ENCODE data around the gene GALNT2. TPM values are rescaled to one million over a fixed set of nuclear protein-coding genes. Genes with fewer than 3 reads are reported as not detected.

GALNT2 gene
- total and polyA plus RNA-seq, 2 of the 13 experiments (the other 11 are each of a cell fraction or from before 2014, with no cell fraction given): 39.3 to 39.6 TPM

DNA sequence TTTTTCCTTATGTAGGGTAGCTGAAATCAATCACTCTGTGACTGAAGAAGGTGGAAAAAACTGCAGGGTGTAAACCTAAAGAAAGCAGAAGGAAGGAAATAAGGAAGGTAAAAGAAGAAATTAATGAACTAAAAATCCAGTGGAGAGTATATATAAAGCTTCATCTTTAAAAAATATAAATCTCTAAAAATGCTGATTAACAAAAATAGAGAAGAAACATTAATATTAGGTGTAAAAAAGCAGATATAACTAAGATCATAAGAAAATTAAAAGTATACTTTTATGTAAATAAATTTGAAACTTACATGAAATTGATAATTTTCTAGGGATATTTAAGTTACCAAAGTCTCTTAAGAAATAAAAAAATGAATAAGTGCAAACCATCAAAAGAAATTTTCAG, 159.8 kb downstream of the GALNT2 start:
- POLR2A ChIA-PET: no interaction called here
- no peak for ATAC-seq
- DNase-seq (ENCODE audit: low spot score): no peak
- Histone ChIP-seq H3K9me3 (ENCODE audit: low read length) (no peaks in the 10 kb centered on the region), H3K27ac (ENCODE audit: extremely low read length, insufficient read depth, low read length) (no peak overlapping the region), H3K27me3 (ENCODE audit: control insufficient read depth in 1 of 2, insufficient read depth in 2 of 2, low read length in 2 of 2) (no peaks in the 10 kb centered on the region), H3K4me1 (ENCODE audit: insufficient read depth, low read length) (no peaks in the 10 kb centered on the region), H2AFZ (ENCODE audit: low read length) (no peak overlapping the region), H3K4me3 (replicated peaks in 1 of 3; ENCODE audit: insufficient read depth in 1 of 3, low read depth in 2 of 3, low read length in 3 of 3) (no peak overlapping the region), H3K36me3 (replicated peaks in 1 of 2; ENCODE audit: control insufficient read depth in 1 of 2, insufficient read depth in 2 of 2, low read length in 2 of 2) (peaks cover 0 to 5% of the 10 kb centered on the region in 2 experiments; a peak in 1 of 5 replicates), H3K4me2 (ENCODE audit: low read depth, low read length) (no peak overlapping the region), H3K79me2 (ENCODE audit: insufficient read depth, low read length) (no peaks in the 10 kb centered on the region), H3K9ac (ENCODE audit: insufficient read depth, low read depth, low read length) (no peak overlapping the region), H4K20me1 (ENCODE audit: insufficient read depth, low read length) (no peaks in the 10 kb centered on the region)
- no peak for FAIRE-seq
- CTCF ChIA-PET (ENCODE audit: low intra/inter-chr PET ratio, low total read pairs): no interaction called here
- BruUV-seq (replicated peaks): no TSS peak
- in situ Hi-C loops (cut with HindIII; ENCODE audit: extremely low pct_ligation_motif_present, low pct_unique_long_range_greater_than_20kb): no loop called here
- intact Hi-C loops (cut with micrococcal nuclease; ENCODE audit: unreplicated experiment): no loop called here
- TF ChIP-seq SOX5 (CRISPR knock-in tag; IDR thresholded peaks at IDR 0.05; ENCODE audit: borderline replicate concordance): no peak
- no peak for TF ChIP-seq ZNF720 (CRISPR knock-in tag; IDR thresholded peaks at IDR 0.05)
- TF ChIP-seq, protein P1, sequence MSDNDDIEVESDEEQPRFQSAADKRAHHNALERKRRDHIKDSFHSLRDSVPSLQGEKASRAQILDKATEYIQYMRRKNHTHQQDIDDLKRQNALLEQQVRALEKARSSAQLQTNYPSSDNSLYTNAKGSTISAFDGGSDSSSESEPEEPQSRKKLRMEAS (IDR thresholded peaks at IDR 0.05): no peak
- TF ChIP-seq, protein P2, sequence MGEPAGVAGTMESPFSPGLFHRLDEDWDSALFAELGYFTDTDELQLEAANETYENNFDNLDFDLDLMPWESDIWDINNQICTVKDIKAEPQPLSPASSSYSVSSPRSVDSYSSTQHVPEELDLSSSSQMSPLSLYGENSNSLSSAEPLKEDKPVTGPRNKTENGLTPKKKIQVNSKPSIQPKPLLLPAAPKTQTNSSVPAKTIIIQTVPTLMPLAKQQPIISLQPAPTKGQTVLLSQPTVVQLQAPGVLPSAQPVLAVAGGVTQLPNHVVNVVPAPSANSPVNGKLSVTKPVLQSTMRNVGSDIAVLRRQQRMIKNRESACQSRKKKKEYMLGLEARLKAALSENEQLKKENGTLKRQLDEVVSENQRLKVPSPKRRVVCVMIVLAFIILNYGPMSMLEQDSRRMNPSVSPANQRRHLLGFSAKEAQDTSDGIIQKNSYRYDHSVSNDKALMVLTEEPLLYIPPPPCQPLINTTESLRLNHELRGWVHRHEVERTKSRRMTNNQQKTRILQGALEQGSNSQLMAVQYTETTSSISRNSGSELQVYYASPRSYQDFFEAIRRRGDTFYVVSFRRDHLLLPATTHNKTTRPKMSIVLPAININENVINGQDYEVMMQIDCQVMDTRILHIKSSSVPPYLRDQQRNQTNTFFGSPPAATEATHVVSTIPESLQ (CRISPR knock-in tag; conservative IDR thresholded peaks at IDR 0.05): no peak
- TF ChIP-seq, protein P3, sequence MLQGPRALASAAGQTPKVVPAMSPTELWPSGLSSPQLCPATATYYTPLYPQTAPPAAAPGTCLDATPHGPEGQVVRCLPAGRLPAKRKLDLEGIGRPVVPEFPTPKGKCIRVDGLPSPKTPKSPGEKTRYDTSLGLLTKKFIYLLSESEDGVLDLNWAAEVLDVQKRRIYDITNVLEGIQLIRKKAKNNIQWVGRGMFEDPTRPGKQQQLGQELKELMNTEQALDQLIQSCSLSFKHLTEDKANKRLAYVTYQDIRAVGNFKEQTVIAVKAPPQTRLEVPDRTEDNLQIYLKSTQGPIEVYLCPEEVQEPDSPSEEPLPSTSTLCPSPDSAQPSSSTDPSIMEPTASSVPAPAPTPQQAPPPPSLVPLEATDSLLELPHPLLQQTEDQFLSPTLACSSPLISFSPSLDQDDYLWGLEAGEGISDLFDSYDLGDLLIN (CRISPR knock-in tag; IDR thresholded peaks at IDR 0.05; ENCODE audit: borderline replicate concordance): no peak
- no peak for TF ChIP-seq MAFG (CRISPR knock-in tag; IDR thresholded peaks at IDR 0.05)
- no peak for TF ChIP-seq ZSCAN22 (CRISPR knock-in tag; IDR thresholded peaks at IDR 0.05)
- TF ChIP-seq, protein P4, sequence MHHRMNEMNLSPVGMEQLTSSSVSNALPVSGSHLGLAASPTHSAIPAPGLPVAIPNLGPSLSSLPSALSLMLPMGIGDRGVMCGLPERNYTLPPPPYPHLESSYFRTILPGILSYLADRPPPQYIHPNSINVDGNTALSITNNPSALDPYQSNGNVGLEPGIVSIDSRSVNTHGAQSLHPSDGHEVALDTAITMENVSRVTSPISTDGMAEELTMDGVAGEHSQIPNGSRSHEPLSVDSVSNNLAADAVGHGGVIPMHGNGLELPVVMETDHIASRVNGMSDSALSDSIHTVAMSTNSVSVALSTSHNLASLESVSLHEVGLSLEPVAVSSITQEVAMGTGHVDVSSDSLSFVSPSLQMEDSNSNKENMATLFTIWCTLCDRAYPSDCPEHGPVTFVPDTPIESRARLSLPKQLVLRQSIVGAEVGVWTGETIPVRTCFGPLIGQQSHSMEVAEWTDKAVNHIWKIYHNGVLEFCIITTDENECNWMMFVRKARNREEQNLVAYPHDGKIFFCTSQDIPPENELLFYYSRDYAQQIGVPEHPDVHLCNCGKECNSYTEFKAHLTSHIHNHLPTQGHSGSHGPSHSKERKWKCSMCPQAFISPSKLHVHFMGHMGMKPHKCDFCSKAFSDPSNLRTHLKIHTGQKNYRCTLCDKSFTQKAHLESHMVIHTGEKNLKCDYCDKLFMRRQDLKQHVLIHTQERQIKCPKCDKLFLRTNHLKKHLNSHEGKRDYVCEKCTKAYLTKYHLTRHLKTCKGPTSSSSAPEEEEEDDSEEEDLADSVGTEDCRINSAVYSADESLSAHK (CRISPR knock-in tag; IDR thresholded peaks at IDR 0.05; ENCODE audit: borderline replicate concordance): no peak
- TF ChIP-seq, protein P5, sequence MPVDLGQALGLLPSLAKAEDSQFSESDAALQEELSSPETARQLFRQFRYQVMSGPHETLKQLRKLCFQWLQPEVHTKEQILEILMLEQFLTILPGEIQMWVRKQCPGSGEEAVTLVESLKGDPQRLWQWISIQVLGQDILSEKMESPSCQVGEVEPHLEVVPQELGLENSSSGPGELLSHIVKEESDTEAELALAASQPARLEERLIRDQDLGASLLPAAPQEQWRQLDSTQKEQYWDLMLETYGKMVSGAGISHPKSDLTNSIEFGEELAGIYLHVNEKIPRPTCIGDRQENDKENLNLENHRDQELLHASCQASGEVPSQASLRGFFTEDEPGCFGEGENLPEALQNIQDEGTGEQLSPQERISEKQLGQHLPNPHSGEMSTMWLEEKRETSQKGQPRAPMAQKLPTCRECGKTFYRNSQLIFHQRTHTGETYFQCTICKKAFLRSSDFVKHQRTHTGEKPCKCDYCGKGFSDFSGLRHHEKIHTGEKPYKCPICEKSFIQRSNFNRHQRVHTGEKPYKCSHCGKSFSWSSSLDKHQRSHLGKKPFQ (CRISPR knock-in tag; IDR thresholded peaks at IDR 0.05; ENCODE audit: insufficient replicate concordance): no peak
- TF ChIP-seq AGO2 (optimal IDR thresholded peaks at IDR 0.05; ENCODE audit: low read depth, low read length): no peak
- TF ChIP-seq, protein P6, sequence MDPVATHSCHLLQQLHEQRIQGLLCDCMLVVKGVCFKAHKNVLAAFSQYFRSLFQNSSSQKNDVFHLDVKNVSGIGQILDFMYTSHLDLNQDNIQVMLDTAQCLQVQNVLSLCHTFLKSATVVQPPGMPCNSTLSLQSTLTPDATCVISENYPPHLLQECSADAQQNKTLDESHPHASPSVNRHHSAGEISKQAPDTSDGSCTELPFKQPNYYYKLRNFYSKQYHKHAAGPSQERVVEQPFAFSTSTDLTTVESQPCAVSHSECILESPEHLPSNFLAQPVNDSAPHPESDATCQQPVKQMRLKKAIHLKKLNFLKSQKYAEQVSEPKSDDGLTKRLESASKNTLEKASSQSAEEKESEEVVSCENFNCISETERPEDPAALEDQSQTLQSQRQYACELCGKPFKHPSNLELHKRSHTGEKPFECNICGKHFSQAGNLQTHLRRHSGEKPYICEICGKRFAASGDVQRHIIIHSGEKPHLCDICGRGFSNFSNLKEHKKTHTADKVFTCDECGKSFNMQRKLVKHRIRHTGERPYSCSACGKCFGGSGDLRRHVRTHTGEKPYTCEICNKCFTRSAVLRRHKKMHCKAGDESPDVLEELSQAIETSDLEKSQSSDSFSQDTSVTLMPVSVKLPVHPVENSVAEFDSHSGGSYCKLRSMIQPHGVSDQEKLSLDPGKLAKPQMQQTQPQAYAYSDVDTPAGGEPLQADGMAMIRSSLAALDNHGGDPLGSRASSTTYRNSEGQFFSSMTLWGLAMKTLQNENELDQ (CRISPR knock-in tag; IDR thresholded peaks at IDR 0.05; ENCODE audit: borderline replicate concordance): no peak

Measured in HepG2 (cell line).